HG03280 (cell line): ENCODE data around the gene TOP2A.
A peak's percentile ranks its signal among the peaks of the same experiment; 100 is the strongest.

Source experiments
- ATAC-seq: cut with Tn5 transposase; IDR thresholded peaks from one replicate; pipeline ENCODE4 v1.9.1; 2021; ENCODE audit warnings: mild to moderate bottlenecking, moderate library complexity; ENCODE audit not compliant: unreplicated experiment

The TOP2A gene

DNA sequence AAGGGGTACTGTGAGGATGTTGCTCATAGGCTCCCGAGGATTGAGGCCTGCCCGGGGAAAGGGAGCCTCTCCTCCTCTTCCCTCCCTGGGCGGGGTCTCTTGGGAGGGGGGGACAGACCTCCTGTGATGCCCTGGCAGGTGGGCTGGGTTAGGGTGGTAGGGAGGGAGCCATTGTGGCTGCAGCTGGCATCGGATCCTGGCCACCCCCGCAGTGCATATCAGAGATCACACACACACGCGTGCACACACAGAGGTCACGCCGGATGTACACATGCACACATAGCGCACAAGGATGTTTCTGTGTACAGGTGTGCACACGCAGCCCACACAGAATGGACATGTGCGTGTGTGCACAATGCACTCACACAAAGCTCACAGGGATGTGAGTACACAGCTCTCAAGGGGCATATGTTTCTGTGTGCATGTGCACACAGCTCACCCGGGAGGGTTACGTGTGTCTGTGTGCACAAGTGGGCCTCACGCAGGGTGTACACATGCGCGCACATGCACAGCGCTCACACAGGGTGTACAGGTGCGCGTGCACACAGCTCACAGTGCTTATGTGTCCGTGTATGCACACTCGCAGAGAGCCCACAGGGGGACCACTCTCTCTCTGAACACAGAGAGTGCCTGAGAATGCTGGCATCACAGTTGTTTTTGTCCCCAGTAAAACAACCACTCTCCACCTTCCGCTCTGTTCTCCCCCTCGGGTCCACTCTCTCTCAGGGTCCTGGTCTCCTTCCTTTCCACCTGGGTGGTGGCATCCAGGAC lies 55.6 kb downstream of the TOP2A start:
- ATAC-seq, result peak; percentile 9

DNA sequence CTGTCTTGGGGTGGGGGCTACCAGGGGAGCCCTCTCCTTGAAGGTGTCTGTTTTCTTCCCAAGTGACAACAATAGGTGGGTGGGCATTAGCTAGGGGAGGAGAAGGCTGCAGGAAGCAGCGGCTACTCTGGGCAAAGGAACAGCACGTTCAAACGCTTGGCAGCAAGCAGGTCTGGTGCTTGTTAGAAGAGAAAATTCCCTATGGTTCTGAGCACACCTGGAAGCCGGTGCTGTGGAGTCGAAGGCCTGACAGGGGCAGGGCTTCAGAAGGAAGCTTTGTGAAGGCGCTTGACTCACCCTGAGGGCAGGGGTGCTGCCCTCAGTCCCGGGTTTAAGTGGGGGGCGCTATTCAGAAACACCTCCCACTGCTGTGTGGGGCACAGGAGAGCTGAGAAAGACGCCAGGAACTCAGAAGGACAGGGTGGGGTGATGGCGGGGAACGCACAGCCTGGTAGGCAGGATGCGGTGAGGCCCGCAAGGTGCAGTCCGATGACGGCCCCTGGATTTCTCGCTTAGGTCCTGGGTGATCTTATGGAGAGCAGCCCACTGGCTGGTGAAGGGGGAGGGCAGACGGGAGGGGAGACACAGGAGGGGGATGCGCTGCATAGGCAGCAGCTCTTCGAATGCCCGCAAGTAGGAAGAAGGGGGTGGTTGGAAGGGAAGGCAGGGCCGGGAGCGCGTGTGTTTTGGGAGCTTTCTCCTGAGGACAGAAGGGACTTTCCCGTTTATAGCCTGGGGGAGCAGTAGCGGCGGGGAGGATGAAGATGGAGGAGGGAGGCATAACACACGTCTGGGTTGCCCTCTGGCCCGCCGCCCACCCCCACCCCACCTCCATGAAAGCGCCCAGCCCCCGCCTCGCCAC lies 56.4 kb downstream of the TOP2A start:
- ATAC-seq, result no peak

DNA sequence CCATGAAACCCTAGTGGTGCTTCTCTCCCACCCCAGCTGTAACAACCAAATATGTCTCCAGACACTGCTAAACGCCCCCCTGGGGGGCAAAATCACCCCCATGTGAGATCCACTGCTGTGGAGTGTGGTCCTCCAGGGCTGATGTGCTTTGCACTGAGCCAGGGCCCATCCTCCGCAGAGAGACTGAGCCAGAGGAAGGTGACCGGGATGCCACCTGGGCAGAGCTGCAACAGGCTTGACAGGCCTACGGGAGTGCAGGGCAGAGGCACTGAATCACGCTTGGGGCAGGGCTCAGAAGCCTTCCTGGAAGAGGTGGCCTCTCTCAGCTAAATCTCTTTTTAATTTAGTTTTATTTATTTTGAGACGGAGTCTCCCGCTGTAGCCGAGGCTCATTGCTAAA lies 57.6 kb downstream of the TOP2A start:
- ATAC-seq, result no peak

DNA sequence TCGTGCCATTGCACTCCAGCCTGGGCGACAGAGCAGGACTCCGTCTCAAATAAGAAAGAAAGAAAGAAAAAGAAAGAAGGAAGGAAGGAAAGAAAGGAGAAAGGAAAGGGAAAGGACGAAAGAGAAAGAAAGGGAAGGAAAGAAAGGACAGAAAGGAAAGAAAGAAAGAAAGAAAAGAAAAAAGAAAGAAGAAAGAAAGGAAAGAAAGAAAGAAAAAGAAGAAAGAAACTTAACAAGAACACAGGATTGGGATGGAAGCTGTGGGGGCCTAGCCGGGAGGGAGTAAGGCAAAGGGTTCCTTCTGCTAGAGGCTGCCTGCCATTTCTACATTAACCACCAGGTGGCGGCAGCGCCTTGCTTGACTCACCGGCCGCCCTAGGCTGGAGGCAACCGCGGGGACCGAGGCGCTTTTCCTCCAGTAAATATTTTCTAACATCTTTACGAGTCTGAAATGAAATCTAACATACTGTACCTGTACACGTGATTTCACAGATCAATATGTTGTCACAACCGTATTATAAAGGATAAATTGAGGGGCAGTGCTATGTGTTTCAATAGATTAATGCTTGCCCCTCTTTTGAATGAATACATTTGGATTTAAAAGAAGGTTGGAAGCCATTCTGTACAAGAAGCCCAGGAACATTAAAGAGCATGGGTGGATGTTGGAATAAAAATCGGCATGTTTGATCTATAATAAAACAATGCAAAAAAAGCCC lies 59.2 kb downstream of the TOP2A start:
- ATAC-seq, result no peak

DNA sequence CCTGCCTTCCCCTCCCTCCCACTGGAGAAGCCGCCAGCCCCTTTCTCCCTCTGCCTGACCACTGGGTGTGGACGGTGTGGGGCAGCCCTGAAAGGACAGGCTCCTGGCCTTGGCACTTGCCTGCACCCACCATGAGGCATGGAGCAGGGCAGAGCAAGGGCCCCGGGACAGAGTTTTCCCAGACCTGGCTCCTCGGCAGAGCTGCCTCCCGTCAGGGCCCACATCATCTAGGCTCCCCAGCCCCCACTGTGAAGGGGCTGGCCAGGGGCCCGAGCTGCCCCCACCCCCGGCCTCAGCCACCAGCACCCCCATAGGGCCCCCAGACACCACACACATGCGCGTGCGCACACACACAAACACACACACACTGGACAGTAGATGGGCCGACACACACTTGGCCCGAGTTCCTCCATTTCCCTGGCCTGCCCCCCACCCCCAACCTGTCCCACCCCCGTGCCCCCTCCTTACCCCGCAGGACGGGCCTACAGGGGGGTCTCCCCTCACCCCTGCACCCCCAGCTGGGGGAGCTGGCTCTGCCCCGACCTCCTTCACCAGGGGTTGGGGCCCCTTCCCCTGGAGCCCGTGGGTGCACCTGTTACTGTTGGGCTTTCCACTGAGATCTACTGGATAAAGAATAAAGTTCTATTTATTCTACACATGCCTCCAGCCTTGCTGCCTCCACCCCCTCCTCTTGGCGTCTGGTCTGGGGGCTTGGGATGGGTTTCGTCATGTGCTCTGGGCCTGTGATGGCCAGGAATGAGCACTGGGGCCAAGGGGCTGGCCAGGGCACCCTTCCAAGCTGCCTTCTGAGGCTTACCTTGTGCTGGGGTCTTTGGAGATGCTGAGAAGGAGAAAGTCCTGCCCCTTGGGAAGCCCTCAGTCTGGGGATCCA lies 60.5 kb downstream of the TOP2A start:
- no peak for ATAC-seq

DNA sequence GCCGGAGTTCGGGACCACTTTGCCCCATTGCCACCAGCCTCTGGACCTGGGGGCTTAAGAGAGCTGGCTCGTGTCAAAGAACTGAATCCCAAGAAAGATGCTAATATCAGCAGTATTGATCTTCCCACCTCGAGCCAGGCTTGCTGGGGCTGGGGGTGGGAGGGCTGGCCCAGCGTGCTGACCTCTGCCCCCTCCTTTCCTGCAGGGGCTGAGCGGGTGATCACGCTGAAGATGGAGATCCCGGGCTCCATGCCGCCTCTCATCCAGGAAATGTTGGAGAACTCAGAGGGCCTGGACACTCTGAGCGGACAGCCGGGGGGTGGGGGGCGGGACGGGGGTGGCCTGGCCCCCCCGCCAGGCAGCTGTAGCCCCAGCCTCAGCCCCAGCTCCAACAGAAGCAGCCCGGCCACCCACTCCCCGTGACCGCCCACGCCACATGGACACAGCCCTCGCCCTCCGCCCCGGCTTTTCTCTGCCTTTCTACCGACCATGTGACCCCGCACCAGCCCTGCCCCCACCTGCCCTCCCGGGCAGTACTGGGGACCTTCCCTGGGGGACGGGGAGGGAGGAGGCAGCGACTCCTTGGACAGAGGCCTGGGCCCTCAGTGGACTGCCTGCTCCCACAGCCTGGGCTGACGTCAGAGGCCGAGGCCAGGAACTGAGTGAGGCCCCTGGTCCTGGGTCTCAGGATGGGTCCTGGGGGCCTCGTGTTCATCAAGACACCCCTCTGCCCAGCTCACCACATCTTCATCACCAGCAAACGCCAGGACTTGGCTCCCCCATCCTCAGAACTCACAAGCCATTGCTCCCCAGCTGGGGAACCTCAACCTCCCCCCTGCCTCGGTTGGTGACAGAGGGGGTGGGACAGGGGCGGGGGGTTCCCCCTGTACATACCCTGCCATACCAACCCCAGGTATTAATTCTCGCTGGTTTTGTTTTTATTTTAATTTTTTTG lies 61.6 kb downstream of the TOP2A start:
- no peak for ATAC-seq

DNA sequence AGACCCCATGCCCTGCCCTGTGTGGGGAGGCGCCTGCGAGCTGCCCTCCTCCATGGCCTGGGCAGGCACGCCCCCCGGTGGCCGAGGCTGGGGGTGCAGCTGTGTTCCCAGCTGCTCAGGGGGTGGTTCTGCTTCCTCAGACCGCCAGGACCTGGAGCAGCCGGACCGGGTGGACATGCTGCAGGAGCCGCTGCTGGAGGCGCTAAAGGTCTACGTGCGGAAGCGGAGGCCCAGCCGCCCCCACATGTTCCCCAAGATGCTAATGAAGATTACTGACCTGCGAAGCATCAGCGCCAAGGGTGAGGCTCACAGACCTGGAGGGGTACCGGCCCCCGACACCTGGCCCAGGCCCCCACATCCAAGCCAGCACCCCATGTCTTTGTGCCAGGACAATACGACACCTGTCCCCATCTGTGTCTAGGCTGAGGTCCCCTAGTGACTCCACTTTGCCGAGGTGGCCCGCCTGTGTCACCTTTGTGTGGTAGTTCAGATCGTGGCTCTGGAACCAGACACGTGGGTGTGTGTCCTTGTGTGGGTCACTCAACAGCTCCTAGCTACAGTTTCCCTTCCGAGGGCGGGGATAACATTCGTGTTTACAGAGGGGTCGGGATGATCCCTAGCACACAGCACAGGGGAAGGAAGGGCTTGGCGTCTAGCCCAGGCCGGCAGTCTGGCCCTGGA lies 62.4 kb downstream of the TOP2A start:
- ATAC-seq, result no peak

DNA sequence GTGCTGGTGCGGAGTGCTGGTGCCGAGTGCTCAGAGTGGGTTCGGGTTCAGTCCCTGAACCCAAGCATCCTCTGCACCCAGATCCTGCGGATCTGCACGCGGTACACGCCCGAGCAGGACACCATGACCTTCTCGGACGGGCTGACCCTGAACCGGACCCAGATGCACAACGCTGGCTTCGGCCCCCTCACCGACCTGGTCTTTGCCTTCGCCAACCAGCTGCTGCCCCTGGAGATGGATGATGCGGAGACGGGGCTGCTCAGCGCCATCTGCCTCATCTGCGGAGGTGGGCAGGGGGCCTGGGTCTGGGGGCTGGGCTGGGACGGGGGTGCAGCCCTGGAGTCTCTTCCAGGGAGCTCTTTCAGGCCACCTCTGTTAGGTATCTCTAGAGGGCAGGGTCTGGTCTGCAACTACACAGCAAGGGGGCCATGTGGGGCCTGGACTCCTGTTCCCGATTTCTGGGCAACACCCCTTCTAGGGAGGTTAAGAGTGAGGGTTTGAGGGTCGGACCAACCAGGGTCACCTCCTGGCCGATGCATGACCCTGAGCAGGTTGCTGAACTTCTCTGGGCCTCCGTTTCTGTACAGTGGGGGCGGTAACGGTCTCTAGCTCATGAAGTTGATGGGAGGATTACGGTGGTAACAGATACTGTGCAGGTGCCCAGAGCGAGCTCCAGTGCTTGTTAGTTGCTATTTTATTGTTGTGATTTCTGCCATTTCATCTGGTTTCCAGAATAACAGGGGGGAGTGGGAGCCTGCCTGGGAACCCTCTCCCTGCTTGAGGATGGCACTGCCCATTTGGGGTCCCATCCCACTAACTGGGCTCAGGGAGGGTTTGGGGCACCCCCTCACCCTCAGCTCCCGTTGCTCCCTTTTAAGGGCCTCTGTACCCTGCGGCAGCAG lies 63.2 kb downstream of the TOP2A start:
- ATAC-seq, result no peak

DNA sequence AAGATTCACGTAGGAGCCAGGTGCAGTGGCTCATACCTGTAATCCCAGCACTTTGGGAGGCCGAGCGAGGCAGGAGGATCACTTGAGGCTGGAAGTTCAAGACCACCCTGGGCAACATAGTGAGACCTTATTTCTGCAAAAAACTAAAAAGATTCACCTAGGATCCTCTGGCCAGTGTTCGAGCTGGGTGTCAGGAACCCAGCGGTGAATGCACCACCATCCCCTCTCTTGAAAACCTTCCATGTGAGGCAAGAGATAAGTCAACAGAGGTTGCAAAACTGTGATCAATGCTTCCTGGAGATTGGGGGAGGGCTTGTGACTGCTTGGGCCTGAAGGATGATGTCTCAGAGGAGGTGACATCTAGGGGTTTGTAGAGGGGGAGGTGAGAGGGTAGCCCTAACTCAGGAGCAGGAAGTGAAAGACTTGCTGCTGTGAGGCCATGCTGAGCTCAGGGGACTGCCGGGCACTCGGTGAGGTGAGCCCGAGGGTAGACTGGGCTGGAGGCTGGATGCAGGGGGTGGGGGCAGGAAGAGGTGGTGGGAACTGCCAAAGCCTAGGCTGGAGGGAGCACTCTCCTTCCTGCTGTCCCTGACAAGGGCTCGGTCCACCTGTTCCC lies 64.8 kb downstream of the TOP2A start:
- no peak for ATAC-seq

DNA sequence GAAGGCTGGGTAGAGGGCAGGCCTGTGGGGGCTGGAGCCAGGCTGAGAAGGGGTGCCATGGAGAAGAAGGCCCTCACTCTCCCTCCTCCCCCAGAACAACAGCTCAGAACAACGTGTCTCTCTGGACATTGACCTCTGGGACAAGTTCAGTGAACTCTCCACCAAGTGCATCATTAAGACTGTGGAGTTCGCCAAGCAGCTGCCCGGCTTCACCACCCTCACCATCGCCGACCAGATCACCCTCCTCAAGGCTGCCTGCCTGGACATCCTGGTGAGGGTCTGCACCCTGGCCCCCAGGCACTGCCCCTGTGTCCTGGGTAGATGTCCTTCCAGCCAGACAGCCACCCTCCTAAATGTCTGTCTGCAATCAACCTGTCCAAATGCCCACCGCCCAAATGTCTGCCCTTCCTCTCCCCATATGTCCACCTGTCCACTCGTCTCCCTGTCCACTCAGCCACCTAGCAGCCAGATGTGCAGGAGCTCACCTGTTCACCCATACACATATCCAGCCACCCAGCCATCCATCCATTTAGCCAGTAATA lies 65.4 kb downstream of the TOP2A start:
- ATAC-seq, result no peak

DNA sequence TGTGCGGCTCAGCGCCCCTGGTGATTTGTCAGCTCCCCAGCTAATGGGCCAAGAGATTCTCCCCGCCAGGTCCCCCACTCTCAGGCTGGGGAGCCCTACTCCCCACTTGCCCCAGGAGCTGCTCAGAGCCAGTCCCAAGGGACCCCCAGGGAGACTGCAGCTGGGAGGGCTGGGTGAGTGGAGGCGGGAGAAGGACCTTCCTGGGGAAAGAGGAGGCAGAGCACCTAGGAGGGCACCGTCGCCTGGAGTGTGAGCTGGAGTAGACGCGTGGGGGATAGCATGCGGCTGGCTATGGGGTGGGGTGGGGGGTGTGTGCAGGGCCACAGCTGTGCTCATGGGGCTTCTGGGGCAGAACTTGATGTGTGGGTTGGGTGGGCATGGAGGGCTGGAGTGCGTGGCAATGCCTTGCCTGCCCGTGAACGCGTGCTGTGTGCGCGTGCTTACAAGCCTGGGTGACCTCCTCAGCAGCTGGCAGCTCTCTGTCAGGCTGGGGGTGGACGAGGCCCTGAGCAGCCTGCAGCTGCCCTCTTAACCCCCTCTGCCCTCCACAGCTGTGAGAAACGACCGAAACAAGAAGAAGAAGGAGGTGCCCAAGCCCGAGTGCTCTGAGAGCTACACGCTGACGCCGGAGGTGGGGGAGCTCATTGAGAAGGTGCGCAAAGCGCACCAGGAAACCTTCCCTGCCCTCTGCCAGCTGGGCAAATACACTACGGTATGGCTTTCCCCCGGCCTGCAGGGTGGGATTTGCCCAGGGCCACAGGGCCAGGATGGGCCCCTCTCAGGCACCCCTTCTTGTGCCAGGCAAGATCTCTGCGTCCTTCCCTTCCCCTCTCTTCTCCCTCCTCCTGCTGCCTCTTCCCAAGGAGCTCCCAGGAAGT lies 66.1 kb downstream of the TOP2A start:
- ATAC-seq, result no peak

DNA sequence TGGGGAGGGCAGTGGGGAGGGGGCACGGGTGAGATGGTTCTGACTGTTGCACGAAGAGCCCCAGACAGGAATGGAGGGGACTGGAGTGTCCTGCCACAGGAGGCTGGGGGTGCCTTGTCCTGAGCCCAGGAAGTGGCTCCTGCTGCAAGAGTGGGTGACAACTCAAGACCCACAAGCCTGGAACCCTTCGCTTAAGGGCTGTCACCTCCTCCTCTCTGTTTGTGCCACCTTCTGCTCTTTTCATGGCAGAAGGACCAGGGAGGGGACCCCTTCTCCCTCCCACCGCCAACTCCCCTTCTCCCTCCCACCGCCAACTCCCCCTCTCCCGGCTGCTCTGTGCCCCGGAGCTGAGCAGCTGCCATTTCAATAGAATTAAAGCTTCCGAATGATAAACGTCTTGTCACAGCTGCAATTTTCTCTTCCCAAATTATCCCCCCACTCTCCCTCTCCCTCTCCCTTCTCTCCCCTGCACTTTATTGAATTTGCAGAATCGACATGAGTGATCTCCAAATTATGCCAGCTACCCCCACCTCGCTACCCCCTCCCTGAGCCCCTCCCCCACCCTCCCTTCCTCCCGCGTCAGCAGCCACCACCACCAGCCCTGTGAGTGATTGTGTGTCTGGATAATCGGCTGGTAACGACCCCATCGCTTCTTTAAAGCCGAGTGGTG lies 66.9 kb downstream of the TOP2A start:
- ATAC-seq, result no peak

DNA sequence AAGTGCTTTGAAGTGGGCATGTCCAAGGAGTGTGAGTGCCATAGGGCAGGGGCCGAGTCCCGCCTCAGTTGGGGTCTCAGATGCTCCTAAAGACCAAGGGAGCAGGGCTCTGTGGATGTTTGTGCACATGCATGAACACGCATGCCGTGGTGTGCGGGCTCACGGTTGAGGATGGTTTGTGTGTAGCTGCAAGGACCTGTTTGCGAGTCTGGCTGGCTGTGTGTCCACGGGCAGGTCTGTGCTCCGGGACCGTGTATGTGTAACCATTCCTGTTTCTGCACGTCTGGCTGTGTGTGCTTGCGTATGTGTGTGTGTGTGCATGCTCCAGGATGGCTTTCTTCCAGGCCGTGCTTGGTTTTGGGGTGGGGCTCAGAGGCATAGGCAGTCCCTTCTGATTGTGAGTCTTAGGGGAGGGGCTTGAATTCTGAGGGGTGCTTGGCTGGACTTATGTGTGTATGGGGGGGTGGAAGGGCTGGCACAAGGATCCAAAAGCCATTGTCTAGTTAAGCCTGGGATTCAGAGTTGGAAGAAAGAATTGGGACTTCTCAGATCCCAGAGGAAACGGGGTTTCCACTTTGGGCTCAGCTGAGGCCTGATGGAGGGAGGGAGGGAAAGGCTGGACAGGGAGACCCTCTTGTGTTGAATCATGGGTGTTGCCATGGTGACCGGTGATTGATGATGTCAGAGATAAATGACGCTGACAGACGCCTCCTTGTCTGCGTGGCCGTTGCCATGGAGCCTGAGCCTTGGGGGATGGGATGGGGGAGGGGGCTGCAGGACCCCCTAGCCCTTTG lies 67.6 kb downstream of the TOP2A start:
- ATAC-seq, result no peak

DNA sequence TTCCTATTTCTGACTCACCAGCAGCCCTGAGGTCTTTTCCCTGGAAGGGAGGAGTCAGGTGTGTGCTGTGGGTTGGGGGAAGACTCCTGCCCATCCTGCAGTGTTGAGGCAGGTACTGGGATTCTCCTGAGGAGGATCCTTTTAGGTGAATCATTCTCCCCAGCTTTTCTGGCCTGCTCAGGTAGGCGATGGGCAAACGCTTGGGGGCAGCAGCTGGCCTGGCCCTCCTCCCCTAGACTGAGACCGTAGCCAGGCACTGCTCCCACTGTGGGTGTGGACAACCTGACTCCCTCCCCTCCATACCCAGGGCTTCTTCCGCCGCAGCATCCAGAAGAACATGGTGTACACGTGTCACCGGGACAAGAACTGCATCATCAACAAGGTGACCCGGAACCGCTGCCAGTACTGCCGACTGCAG lies 68.2 kb downstream of the TOP2A start:
- ATAC-seq, result no peak
